PFSK-1 (cell line): ENCODE measurements around the gene ZNF730.

Experiments
- FOXP2 ChIP-seq: optimal IDR thresholded peaks from 2 replicates; pipeline ENCODE3; 2011; ENCODE audit warnings: borderline replicate concordance, control low read depth, inconsistent platforms; ENCODE audit not compliant: insufficient read depth; ENCODE audit errors: extremely low read length, extremely low read depth
- POLR2AphosphoS5 ChIP-seq: IDR thresholded peaks from 2 replicates; pipeline ENCODE4 v1.6.1; 2012; ENCODE audit warnings: low read depth, mild to moderate bottlenecking, control low read depth, low read length, moderate library complexity
- SIN3A ChIP-seq: IDR thresholded peaks from 2 replicates; pipeline ENCODE4 v1.6.1; 2012; ENCODE audit warnings: mild to moderate bottlenecking, low read length, moderate library complexity, borderline replicate concordance; ENCODE audit not compliant: insufficient read depth
- TAF1 ChIP-seq: IDR thresholded peaks from 2 replicates; pipeline ENCODE4 v1.6.1; 2012; ENCODE audit warnings: low read length, control low read depth, borderline replicate concordance; ENCODE audit not compliant: insufficient read depth
- TF ChIP-seq, protein P1 (sequence below), 2 experiments: IDR thresholded peaks; 2 replicates each; pipeline versions ENCODE4 v1.6.1 to v1.8.0; 2011 to 2012; ENCODE audit warnings: low read depth in 2 of 2, low read length in 2 of 2, control low read depth in 1 of 2, inconsistent platforms in 1 of 2, mild to moderate bottlenecking in 1 of 2, moderate library complexity in 1 of 2; ENCODE audit not compliant: insufficient read depth in 1 of 2

DNA sequence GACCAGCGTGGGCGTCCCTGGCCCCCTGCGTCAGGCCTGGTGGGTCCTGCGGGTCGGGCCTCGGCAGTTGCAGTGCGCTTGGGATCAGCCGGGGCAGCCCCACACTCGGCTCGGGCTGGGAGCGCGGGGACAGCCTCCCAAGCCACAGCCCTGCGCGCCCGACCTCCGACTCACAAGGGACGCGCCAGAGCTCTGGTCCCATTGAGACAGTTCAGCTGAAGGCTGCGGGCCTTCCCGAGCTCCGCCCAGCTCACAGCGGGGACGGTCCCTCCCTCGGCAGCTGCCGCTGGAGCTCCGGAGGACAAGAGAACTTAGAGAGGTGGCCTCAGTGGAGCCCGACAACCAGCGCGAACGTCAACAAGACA is 45.7 kb upstream of the ZNF730 start:
- TF ChIP-seq TAF1 = no peak
- TF ChIP-seq, protein P1, sequence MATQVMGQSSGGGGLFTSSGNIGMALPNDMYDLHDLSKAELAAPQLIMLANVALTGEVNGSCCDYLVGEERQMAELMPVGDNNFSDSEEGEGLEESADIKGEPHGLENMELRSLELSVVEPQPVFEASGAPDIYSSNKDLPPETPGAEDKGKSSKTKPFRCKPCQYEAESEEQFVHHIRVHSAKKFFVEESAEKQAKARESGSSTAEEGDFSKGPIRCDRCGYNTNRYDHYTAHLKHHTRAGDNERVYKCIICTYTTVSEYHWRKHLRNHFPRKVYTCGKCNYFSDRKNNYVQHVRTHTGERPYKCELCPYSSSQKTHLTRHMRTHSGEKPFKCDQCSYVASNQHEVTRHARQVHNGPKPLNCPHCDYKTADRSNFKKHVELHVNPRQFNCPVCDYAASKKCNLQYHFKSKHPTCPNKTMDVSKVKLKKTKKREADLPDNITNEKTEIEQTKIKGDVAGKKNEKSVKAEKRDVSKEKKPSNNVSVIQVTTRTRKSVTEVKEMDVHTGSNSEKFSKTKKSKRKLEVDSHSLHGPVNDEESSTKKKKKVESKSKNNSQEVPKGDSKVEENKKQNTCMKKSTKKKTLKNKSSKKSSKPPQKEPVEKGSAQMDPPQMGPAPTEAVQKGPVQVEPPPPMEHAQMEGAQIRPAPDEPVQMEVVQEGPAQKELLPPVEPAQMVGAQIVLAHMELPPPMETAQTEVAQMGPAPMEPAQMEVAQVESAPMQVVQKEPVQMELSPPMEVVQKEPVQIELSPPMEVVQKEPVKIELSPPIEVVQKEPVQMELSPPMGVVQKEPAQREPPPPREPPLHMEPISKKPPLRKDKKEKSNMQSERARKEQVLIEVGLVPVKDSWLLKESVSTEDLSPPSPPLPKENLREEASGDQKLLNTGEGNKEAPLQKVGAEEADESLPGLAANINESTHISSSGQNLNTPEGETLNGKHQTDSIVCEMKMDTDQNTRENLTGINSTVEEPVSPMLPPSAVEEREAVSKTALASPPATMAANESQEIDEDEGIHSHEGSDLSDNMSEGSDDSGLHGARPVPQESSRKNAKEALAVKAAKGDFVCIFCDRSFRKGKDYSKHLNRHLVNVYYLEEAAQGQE (IDR thresholded peaks at IDR 0.05; ENCODE audit: insufficient read depth in 1 of 2, low read depth in 2 of 2, low read length in 2 of 2) = no peak
- no peak for TF ChIP-seq POLR2AphosphoS5
- no peak for TF ChIP-seq SIN3A
- TF ChIP-seq FOXP2 = no peak
